ENCODE results near the gene TSGA10. TPM values are rescaled to one million over a fixed set of nuclear protein-coding genes. Genes with fewer than 3 reads are reported as not detected.
"Not testable (repeated sequence)": the region's sequence is repeated elsewhere in the genome, so short reads cannot be mapped to it uniquely, and the experiment has no call there.

The TSGA10 gene
- total RNA-seq, 2 experiments from 2014 or later: 8.0 to 11.1 TPM

GRCh38 chr2:99028558-99028957, 126.2 kb downstream of the TSGA10 start:
- Mint-ChIP-seq H3K27me3 (peaks cover 2% of the 10 kb centered on the region), H3K9me3 (peaks cover 10% of the 10 kb centered on the region), H3K36me3 (peaks cover 3% of the 10 kb centered on the region), H3K4me3 (no peak overlapping the region), H3K4me1 (peaks cover 9% of the 10 kb centered on the region), H3K27ac (no peak overlapping the region)
- no peak for DNase-seq
- no peak for ATAC-seq (ENCODE audit: low read depth)
- POLR2A ChIA-PET: no interaction called here

- POLR2A ChIA-PET: no interaction called here
- Mint-ChIP-seq H3K4me3 (no peak overlapping the region), H3K27ac (no peak overlapping the region), H3K27me3 (peaks cover 2% of the 10 kb centered on the region), H3K4me1 (peaks cover 9% of the 10 kb centered on the region), H3K9me3 (peaks cover 11% of the 10 kb centered on the region), H3K36me3 (peaks cover 3% of the 10 kb centered on the region)
- ATAC-seq (ENCODE audit: low read depth) (no peak), DNase-seq (no peak)
These were observed 126.9 kb downstream of the TSGA10 start for GRCh38 chr2:99027856-99028255.

DNA sequence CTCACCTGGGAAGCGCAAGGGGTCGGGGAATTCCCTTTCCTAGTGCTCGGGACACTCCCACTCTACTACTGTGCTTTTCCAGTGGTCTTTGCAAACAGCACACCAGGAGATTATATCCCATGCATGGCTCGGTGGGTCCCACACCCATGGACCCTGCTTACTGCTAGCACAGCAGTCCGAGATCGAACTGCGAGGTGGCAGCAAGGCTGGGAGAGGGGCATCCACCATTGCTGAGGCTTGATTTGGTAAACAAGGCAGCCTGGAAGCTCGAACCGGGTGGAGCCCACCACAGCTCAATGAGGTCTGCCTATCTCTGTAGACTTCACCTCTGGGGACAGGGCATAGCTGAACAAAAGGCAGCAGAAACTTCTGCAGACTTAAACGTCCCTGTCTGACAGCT, 154.0 kb downstream of the TSGA10 start:
- H3K27ac Mint-ChIP-seq: no peak overlapping the region
- H3K4me1 Mint-ChIP-seq: no peaks in the 10 kb centered on the region
- ATAC-seq (ENCODE audit: low read depth) (no peak), DNase-seq (no peak)
- H3K36me3 Mint-ChIP-seq: peaks cover 2% of the 10 kb centered on the region
- peaks cover 15% of the 10 kb centered on the region for H3K9me3 Mint-ChIP-seq
- H3K27me3 Mint-ChIP-seq: no peaks in the 10 kb centered on the region
- POLR2A ChIA-PET: no interaction called here
- H3K4me3 Mint-ChIP-seq: no peak overlapping the region

- not testable (repeated sequence) for ATAC-seq (ENCODE audit: low read depth); H3K27ac Mint-ChIP-seq; H3K9me3 Mint-ChIP-seq
These were observed 166.0 kb downstream of the TSGA10 start for GRCh38 chr2:98988695-98989094.

DNA sequence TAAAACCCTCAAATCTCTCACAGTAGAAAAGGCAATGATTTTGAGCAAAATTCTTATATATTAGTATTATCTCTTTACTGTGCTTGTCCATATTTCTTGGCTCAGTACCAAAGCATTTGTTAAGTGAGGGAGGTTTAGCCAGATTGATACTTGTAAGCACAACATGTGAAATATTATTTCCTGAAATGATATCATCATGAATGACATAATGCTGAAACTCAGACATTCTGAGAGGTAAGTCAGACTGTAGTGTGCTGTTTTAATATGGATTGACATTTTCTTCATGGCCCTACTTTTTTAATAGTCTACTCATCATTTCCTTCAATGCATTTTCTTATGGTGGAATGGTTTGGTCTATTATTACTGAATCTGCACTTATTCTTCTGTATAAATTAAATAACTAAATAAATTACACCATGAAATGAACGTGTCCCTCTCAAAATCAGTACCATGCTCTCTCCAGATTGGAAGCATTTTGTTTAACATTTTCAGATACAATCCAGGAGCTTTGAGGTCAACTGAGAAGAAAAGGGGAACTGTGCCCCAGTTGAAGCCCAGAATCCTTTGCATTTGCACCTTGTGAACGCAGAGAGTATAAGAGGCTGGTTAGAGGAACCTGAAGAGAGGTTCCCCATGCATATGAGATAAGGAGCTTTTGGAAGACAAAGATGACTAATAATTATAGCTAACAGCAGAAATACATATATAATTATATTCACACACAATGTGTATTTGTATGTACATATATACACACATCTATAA, 168.7 kb downstream of the TSGA10 start:
- H3K27me3 Mint-ChIP-seq: peaks cover 5% of the 10 kb centered on the region
- ATAC-seq (ENCODE audit: low read depth): no peak
- no peaks in the 10 kb centered on the region for H3K36me3 Mint-ChIP-seq
- H3K27ac Mint-ChIP-seq: no peak overlapping the region
- no peaks in the 10 kb centered on the region for H3K4me1 Mint-ChIP-seq
- POLR2A ChIA-PET: no interaction called here
- no peak for DNase-seq
- H3K4me3 Mint-ChIP-seq: no peak overlapping the region
- no peaks in the 10 kb centered on the region for H3K9me3 Mint-ChIP-seq

More at GRCh38 chr2:98988695-98989094, 166.0 kb downstream of the TSGA10 start:
- H3K27me3 Mint-ChIP-seq, H3K4me1 Mint-ChIP-seq, DNase-seq, H3K4me3 Mint-ChIP-seq, H3K36me3 Mint-ChIP-seq, POLR2A ChIA-PET: not testable (repeated sequence)

DNA sequence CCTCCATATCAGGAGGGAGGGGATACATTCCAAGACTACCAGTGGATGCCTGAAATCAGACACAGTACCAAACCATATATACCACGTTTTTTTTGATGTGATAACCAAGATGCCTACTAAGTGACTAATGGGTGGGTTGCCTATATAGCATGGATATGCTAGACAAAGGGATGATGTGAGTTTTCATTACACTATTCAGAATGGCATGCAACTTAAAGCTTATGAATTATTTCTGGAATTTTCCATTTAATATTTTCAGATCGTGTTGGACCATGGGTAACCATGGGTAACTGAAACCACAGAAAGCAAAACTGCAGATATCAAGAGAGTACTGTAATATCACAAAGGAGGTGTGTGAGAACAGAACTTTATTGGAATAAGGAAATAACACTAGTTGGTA, 179.1 kb downstream of the TSGA10 start:
- no peak overlapping the region for H3K4me3 Mint-ChIP-seq
- H3K9me3 Mint-ChIP-seq: peaks cover 20% of the 10 kb centered on the region
- H3K27ac Mint-ChIP-seq: no peak overlapping the region
- no peak for DNase-seq
- ATAC-seq (ENCODE audit: low read depth): no peak
- H3K27me3 Mint-ChIP-seq: peaks cover 5% of the 10 kb centered on the region
- no peaks in the 10 kb centered on the region for H3K4me1 Mint-ChIP-seq
- no peaks in the 10 kb centered on the region for H3K36me3 Mint-ChIP-seq
- POLR2A ChIA-PET: no interaction called here

- H3K4me1 Mint-ChIP-seq: no peaks in the 10 kb centered on the region
- ATAC-seq (ENCODE audit: low read depth): no peak
- H3K27me3 Mint-ChIP-seq: peaks cover 9% of the 10 kb centered on the region
- POLR2A ChIA-PET: no interaction called here
- no peak overlapping the region for H3K4me3 Mint-ChIP-seq
- no peak overlapping the region for H3K27ac Mint-ChIP-seq
- no peaks in the 10 kb centered on the region for H3K36me3 Mint-ChIP-seq
- DNase-seq: no peak
- peaks cover 26% of the 10 kb centered on the region for H3K9me3 Mint-ChIP-seq
These were observed 182.1 kb downstream of the TSGA10 start for GRCh38 chr2:98972582-98973167.

DNA sequence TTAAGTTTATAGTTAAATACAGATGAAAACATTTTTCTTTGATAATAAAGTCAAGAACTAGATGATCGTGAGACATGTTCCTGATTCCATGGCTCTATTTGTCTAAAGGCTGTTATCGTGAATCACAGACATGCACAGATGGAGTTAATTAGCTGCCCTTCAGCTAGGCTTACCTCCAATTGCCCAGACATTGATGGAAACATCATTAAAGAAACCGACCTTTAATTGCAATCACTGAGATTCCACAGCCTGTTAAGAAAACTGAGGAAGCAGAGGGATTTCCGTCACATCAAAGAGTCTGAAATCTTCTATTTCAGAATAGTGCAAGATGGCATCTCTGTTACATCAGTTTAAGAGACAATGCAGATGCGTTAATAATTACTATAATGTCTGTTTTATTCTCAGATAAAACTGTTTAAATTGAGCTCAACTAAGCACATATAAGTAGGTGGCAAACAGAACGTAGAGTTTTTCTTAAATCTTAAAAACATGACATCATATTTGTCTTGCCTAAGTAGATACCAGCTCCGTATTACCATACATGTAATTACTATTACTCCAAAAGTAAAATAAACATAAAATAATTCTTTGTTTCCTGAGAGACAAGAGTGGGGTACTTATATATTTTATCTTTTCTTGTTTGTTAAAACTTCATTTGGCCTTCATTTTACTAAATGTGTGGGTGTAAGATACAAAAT, 194.8 kb downstream of the TSGA10 start:
- peaks cover 2% of the 10 kb centered on the region for H3K4me1 Mint-ChIP-seq
- POLR2A ChIA-PET: no interaction called here
- H3K36me3 Mint-ChIP-seq: peaks cover 1% of the 10 kb centered on the region
- no peak overlapping the region for H3K4me3 Mint-ChIP-seq
- peaks cover 13% of the 10 kb centered on the region for H3K9me3 Mint-ChIP-seq
- DNase-seq: no peak
- H3K27ac Mint-ChIP-seq: no peak overlapping the region
- ATAC-seq (ENCODE audit: low read depth): no peak
- peaks cover 17% of the 10 kb centered on the region for H3K27me3 Mint-ChIP-seq

DNA sequence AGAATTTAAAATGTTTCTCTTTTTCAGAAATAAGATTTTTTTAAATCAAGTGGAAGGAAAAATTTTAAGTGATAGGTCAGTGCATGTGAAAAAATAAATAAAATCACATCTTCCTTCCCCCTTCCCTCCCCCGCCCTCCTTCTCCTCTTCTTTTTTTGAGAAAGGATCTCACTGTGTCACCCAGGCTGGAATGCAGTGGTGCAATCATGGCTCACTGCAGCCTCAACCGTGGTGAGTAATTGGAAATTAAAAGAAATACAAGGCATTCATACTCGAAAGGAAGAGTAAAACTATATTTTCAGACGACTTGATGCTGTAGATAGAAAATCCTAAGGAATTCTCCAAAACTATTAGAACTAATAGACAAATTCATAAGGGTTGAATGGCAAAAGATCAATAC, 201.8 kb downstream of the TSGA10 start:
- H3K36me3 Mint-ChIP-seq: no peaks in the 10 kb centered on the region
- H3K4me1 Mint-ChIP-seq: no peaks in the 10 kb centered on the region
- POLR2A ChIA-PET: no interaction called here
- H3K27ac Mint-ChIP-seq: no peak overlapping the region
- ATAC-seq (ENCODE audit: low read depth): no peak
- DNase-seq: no peak
- H3K27me3 Mint-ChIP-seq: peaks cover 34% of the 10 kb centered on the region
- H3K9me3 Mint-ChIP-seq: no peaks in the 10 kb centered on the region
- no peak overlapping the region for H3K4me3 Mint-ChIP-seq

- no peaks in the 10 kb centered on the region for H3K4me1 Mint-ChIP-seq
- DNase-seq (no peak), ATAC-seq (ENCODE audit: low read depth) (no peak)
- H3K9me3 Mint-ChIP-seq: no peaks in the 10 kb centered on the region
- H3K27me3 Mint-ChIP-seq: peaks cover 38% of the 10 kb centered on the region
- no peak overlapping the region for H3K27ac Mint-ChIP-seq
- H3K4me3 Mint-ChIP-seq: no peak overlapping the region
- H3K36me3 Mint-ChIP-seq: no peaks in the 10 kb centered on the region
- POLR2A ChIA-PET: no interaction called here
These were observed 205.6 kb downstream of the TSGA10 start for GRCh38 chr2:98948956-98949739.

GRCh38 chr2:98947554-98947953, 207.2 kb downstream of the TSGA10 start:
- no peaks in the 10 kb centered on the region for H3K4me1 Mint-ChIP-seq
- peaks cover 34% of the 10 kb centered on the region for H3K27me3 Mint-ChIP-seq
- ATAC-seq (ENCODE audit: low read depth) (no peak), DNase-seq (no peak)
- H3K27ac Mint-ChIP-seq: no peak overlapping the region
- H3K9me3 Mint-ChIP-seq: no peaks in the 10 kb centered on the region
- no peaks in the 10 kb centered on the region for H3K36me3 Mint-ChIP-seq
- H3K4me3 Mint-ChIP-seq: no peak overlapping the region
- POLR2A ChIA-PET: no interaction called here

Data from activated naive CD8-positive, alpha-beta T cell treated with anti-CD3 and anti-CD28 coated beads, Interleukin-2, amount 10 ng/mL, durations not matched to agents 7 days and 5 days (primary cell).